ENCODE data around the gene ZMYND15.

Gene ZMYND15

DNA sequence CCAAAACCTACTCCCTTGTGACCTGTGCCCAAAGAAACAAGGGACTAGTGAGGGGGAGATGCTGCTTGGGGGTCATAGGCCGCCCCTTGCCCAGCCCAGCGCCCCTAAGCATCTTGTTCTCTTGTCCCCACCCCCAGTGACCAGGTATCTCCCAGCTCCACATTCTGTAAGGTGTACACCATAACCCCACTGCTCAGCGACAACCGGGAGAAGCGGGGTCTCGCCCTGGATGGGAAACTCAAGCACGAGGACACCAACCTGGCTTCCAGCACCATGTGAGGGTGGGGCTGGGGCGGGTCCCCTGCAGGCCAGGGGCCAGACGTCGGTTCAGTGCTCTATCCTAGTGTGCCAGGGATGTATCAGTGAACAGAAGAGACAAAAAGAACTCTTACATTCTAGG lies 20.5 kb upstream of the ZMYND15 start:
- TF ChIP-seq, protein P1, sequence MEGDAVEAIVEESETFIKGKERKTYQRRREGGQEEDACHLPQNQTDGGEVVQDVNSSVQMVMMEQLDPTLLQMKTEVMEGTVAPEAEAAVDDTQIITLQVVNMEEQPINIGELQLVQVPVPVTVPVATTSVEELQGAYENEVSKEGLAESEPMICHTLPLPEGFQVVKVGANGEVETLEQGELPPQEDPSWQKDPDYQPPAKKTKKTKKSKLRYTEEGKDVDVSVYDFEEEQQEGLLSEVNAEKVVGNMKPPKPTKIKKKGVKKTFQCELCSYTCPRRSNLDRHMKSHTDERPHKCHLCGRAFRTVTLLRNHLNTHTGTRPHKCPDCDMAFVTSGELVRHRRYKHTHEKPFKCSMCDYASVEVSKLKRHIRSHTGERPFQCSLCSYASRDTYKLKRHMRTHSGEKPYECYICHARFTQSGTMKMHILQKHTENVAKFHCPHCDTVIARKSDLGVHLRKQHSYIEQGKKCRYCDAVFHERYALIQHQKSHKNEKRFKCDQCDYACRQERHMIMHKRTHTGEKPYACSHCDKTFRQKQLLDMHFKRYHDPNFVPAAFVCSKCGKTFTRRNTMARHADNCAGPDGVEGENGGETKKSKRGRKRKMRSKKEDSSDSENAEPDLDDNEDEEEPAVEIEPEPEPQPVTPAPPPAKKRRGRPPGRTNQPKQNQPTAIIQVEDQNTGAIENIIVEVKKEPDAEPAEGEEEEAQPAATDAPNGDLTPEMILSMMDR (conservative IDR thresholded peaks at IDR 0.05; ENCODE audit: low read depth, low read length), result no peak
- no peaks in the 10 kb centered on the region for H4K20me1 ChIP-seq (ENCODE audit: insufficient read depth)
- no peak overlapping the region for H3K9ac ChIP-seq
- no peaks in the 10 kb centered on the region for H3K27me3 ChIP-seq (ENCODE audit: insufficient read depth, low read depth)
- H3K4me1 ChIP-seq (ENCODE audit: low read depth, poor library complexity, severe bottlenecking), result no peaks in the 10 kb centered on the region
- H3K4me3 ChIP-seq (IDR thresholded peaks at IDR 0.05; ENCODE audit: insufficient read depth, low read depth, low read length), result no peak overlapping the region
- no peak overlapping the region for H2AFZ ChIP-seq (ENCODE audit: low read depth)
- no peaks in the 10 kb centered on the region for H3K36me3 ChIP-seq (ENCODE audit: insufficient read depth)
- no peaks in the 10 kb centered on the region for H3K79me2 ChIP-seq (ENCODE audit: insufficient read depth, low read depth)
- H3K27ac ChIP-seq, result no peak overlapping the region
- no peak overlapping the region for H3K4me2 ChIP-seq

DNA sequence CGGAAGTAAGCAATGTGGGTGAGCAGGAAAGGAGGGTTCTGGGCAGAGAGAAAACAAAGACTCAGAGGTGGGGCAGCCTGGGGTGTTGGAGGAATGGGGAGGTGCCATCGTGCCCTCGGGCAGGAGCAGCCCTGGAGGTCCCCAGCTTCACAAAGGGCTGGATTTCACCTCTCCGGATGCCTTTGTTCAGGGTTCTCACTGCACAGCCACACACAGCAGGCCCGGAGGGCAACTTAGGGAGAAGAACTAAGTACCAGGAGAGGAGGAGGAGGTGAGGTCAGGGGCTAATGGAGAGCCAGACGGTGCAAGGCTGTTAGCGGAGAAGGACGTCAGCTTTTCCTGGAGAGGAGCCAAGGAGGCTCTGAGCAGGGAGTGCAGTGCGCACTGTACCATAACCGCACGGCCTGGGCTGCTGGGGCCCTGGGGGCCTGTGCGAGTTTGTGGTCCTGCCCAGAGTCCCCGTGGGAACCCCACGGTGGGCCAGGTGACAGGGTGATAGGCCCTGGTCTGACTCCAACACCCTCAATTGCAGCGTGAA lies 19.9 kb upstream of the ZMYND15 start:
- no peaks in the 10 kb centered on the region for H3K4me1 ChIP-seq (ENCODE audit: low read depth, poor library complexity, severe bottlenecking)

DNA sequence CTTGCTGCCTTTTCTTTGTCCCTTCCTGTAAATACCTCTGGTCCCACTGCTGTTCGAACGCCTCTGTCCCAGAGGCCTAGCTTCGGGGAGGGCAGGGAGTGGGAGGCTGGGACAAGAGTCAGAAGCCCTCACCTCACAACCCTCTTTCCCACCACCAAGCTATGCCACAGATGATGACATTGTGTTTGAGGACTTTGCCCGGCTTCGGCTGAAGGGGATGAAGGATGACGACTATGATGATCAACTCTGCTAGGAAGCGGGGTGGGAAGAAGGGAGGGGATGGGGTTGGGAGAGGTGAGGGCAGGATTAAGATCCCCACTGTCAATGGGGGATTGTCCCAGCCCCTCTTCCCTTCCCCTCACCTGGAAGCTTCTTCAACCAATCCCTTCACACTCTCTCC lies 18.8 kb upstream of the ZMYND15 start:
- H3K4me2 ChIP-seq, result no peak overlapping the region

More for the DNA sequence above, 19.9 kb upstream of the ZMYND15 start:
- Histone ChIP-seq H4K20me1 (ENCODE audit: insufficient read depth) (no peaks in the 10 kb centered on the region), H3K27ac (no peak overlapping the region), H3K79me2 (ENCODE audit: insufficient read depth, low read depth) (no peaks in the 10 kb centered on the region), H3K27me3 (ENCODE audit: insufficient read depth, low read depth) (no peaks in the 10 kb centered on the region), H3K36me3 (ENCODE audit: insufficient read depth) (no peaks in the 10 kb centered on the region), H3K9ac (no peak overlapping the region), H2AFZ (ENCODE audit: low read depth) (no peak overlapping the region), H3K4me3 (IDR thresholded peaks at IDR 0.05; ENCODE audit: insufficient read depth, low read depth, low read length) (no peak overlapping the region), H3K4me2 (no peak overlapping the region)
- TF ChIP-seq, protein P1 (conservative IDR thresholded peaks at IDR 0.05; ENCODE audit: low read depth, low read length), result no peak

DNA sequence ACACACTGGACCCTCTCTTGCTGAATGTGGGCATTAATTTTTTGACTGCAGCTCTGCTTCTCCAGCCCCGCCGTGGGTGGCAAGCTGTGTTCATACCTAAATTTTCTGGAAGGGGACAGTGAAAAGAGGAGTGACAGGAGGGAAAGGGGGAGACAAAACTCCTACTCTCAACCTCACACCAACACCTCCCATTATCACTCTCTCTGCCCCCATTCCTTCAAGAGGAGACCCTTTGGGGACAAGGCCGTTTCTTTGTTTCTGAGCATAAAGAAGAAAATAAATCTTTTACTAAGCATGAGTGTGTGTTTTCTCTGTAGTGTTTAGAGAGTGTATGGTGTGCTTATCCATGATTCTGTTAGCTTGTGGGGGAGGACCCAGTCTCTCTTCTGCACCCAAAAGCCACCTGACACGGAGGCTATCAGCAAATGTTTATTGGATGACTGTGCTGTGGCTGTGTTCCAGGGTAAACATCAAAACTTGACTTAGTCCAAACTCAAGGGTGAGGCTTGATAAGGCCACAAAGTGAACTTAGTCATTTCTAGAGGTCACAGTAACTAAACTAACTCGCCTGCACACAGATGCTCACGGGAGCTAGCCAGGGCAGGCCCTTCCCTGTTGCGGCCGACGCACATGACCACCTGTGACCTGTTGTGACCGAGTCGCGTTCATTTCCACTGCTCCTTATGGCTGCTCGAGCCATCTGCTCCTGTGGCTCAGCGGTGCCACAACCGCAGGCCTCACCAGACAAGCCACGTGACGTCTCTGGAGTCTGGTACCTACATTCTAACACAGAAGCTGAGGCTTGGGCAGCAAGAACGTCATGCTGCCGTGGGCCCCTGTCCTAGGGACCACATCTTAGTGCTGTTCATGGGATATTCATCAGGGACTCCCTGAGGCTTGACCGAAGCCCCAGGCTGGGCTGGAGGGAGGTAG lies 18.2 kb upstream of the ZMYND15 start:
- Histone ChIP-seq H4K20me1 (ENCODE audit: insufficient read depth) (no peaks in the 10 kb centered on the region), H3K36me3 (ENCODE audit: insufficient read depth) (no peaks in the 10 kb centered on the region), H3K27ac (no peak overlapping the region)

More for the DNA sequence above, 18.8 kb upstream of the ZMYND15 start:
- Histone ChIP-seq H3K27me3 (ENCODE audit: insufficient read depth, low read depth) (no peaks in the 10 kb centered on the region), H3K36me3 (ENCODE audit: insufficient read depth) (no peaks in the 10 kb centered on the region), H4K20me1 (ENCODE audit: insufficient read depth) (no peaks in the 10 kb centered on the region), H3K79me2 (ENCODE audit: insufficient read depth, low read depth) (no peaks in the 10 kb centered on the region), H3K4me1 (ENCODE audit: low read depth, poor library complexity, severe bottlenecking) (no peaks in the 10 kb centered on the region), H2AFZ (ENCODE audit: low read depth) (no peak overlapping the region), H3K27ac (no peak overlapping the region), H3K9ac (no peak overlapping the region), H3K4me3 (IDR thresholded peaks at IDR 0.05; ENCODE audit: insufficient read depth, low read depth, low read length) (no peak overlapping the region)
- TF ChIP-seq, protein P1 (conservative IDR thresholded peaks at IDR 0.05; ENCODE audit: low read depth, low read length), result no peak

More for the DNA sequence above, 18.2 kb upstream of the ZMYND15 start:
- no peak overlapping the region for H3K4me2 ChIP-seq
- no peaks in the 10 kb centered on the region for H3K27me3 ChIP-seq (ENCODE audit: insufficient read depth, low read depth)
- H3K4me3 ChIP-seq (IDR thresholded peaks at IDR 0.05; ENCODE audit: insufficient read depth, low read depth, low read length), result no peak overlapping the region
- H3K79me2 ChIP-seq (ENCODE audit: insufficient read depth, low read depth), result no peaks in the 10 kb centered on the region
- TF ChIP-seq, protein P1 (conservative IDR thresholded peaks at IDR 0.05; ENCODE audit: low read depth, low read length), result no peak
- H3K4me1 ChIP-seq (ENCODE audit: low read depth, poor library complexity, severe bottlenecking), result no peaks in the 10 kb centered on the region
- H2AFZ ChIP-seq (ENCODE audit: low read depth), result no peak overlapping the region
- no peak overlapping the region for H3K9ac ChIP-seq

All from KMS-11 (cell line).